ENCODE results near the gene CUX1. TPM values are rescaled to one million over a fixed set of nuclear protein-coding genes. Genes with fewer than 3 reads are reported as not detected.

CUX1 gene
- total and polyA plus RNA-seq, 2 of the 13 experiments (the other 11 are each of a cell fraction or from before 2014, with no cell fraction given) = 13.7 to 14.9 TPM

GRCh38 chr7:102236592-102237287 is 419.3 kb downstream of the CUX1 start (continued):
- TF ChIP-seq ZBTB44 (CRISPR knock-in tag; IDR thresholded peaks at IDR 0.05) (no peak), ARNTL (CRISPR knock-in tag; IDR thresholded peaks at IDR 0.05) (no peak), NFAT5 (CRISPR knock-in tag; IDR thresholded peaks at IDR 0.05) (no peak), TFDP2 (CRISPR knock-in tag; IDR thresholded peaks at IDR 0.05) (no peak), CBX2 (IDR thresholded peaks at IDR 0.05; ENCODE audit: low read depth, low read length) (no peak), CBX2 (CRISPR knock-in tag; IDR thresholded peaks at IDR 0.05; ENCODE audit: low read depth) (no peak), ZNF746 (CRISPR knock-in tag; IDR thresholded peaks at IDR 0.05) (0 out of 2 replicates have a peak, but pooled peaks have one; percentile 27), BCL6 (CRISPR knock-in tag; IDR thresholded peaks at IDR 0.05) (no peak), ZNF558 (CRISPR knock-in tag; IDR thresholded peaks at IDR 0.05; ENCODE audit: borderline replicate concordance) (no peak), RFX3 (CRISPR knock-in tag; IDR thresholded peaks at IDR 0.05) (no peak), ZNF136 (CRISPR knock-in tag; IDR thresholded peaks at IDR 0.05; ENCODE audit: low read depth) (no peak), TSC22D2 (CRISPR knock-in tag; IDR thresholded peaks at IDR 0.05; ENCODE audit: borderline replicate concordance) (no peak), SNAPC5 (CRISPR knock-in tag; IDR thresholded peaks at IDR 0.05; ENCODE audit: borderline replicate concordance) (no peak), ZBTB33 (CRISPR knock-in tag; IDR thresholded peaks at IDR 0.05) (peak; percentile 33; the same call in 1 of the 2 replicates), TRIM24 (CRISPR knock-in tag; IDR thresholded peaks at IDR 0.05) (no peak), PREB (CRISPR knock-in tag; IDR thresholded peaks at IDR 0.05) (no peak), SATB2 (CRISPR knock-in tag; IDR thresholded peaks at IDR 0.05) (no peak)
